ENCODE measurements around the gene RAB3IL1. TPM values are rescaled to one million over a fixed set of nuclear protein-coding genes. Genes with fewer than 3 reads are reported as not detected.

The RAB3IL1 gene
- total and polyA plus RNA-seq, 2 of the 13 experiments (the other 11 are each of a cell fraction or from before 2014, with no cell fraction given) = 1.2 to 2.0 TPM

GRCh38 chr11:61870541-61871031 is 46.8 kb downstream of the RAB3IL1 start:
- Histone ChIP-seq H3K79me2 (ENCODE audit: insufficient read depth, low read length) (no peaks in the 10 kb centered on the region), H3K4me1 (ENCODE audit: insufficient read depth, low read length) (peaks cover 26% of the 10 kb centered on the region), H3K27ac (ENCODE audit: extremely low read length, insufficient read depth, low read length) (no peak overlapping the region), H2AFZ (ENCODE audit: low read length) (no peak overlapping the region), H3K9me3 (ENCODE audit: low read length) (no peaks in the 10 kb centered on the region), H4K20me1 (ENCODE audit: insufficient read depth, low read length) (no peaks in the 10 kb centered on the region), H3K4me3 (replicated peaks in 1 of 3; ENCODE audit: insufficient read depth in 1 of 3, low read depth in 2 of 3, low read length in 3 of 3) (peak overlapping the region in 1 of 3 experiments; percentile 44; a peak in 1 of 6 replicates), H3K4me2 (ENCODE audit: low read depth, low read length) (peak overlapping the region; percentile 81), H3K27me3 (ENCODE audit: control insufficient read depth in 1 of 2, insufficient read depth in 2 of 2, low read length in 2 of 2) (peaks cover 0 to 6% of the 10 kb centered on the region in 2 experiments; a peak in 1 of 5 replicates), H3K36me3 (replicated peaks in 1 of 2; ENCODE audit: control insufficient read depth in 1 of 2, insufficient read depth in 2 of 2, low read length in 2 of 2) (peaks cover 0 to under 1% of the 10 kb centered on the region in 2 experiments; a peak in 2 of 5 replicates), H3K9ac (ENCODE audit: insufficient read depth, low read depth, low read length) (peak overlapping the region; percentile 13; the same call in 1 of the 2 replicates)
- DNase-seq (ENCODE audit: low spot score) = no peak
- peak; percentile 6 for ATAC-seq
- FAIRE-seq = no peak
- intact Hi-C loops (cut with micrococcal nuclease; ENCODE audit: unreplicated experiment) (loop anchor here (2.0 kb wide), 1 partner anchor 212 kb away; no protein-coding TSS in a partner anchor), in situ Hi-C loops (cut with HindIII; ENCODE audit: extremely low pct_ligation_motif_present, low pct_unique_long_range_greater_than_20kb) (loop anchor here (5.0 kb wide), 1 partner anchor 192 kb away; no protein-coding TSS in a partner anchor)
- ChIA-PET CTCF (ENCODE audit: low intra/inter-chr PET ratio, low total read pairs) (interaction anchor here (0.6 to 1.6 kb wide), 6 partner anchors 27 to 211 kb away, joined by 3 to 10 read pairs (median 5); no protein-coding TSS in a partner anchor), POLR2A (interaction anchor here (1.0 to 1.5 kb wide), 3 partner anchors 20 to 92 kb away, joined by 3 to 4 read pairs (median 4); partner anchors contain the start of gene FADS3)
- TF ChIP-seq, protein P1, sequence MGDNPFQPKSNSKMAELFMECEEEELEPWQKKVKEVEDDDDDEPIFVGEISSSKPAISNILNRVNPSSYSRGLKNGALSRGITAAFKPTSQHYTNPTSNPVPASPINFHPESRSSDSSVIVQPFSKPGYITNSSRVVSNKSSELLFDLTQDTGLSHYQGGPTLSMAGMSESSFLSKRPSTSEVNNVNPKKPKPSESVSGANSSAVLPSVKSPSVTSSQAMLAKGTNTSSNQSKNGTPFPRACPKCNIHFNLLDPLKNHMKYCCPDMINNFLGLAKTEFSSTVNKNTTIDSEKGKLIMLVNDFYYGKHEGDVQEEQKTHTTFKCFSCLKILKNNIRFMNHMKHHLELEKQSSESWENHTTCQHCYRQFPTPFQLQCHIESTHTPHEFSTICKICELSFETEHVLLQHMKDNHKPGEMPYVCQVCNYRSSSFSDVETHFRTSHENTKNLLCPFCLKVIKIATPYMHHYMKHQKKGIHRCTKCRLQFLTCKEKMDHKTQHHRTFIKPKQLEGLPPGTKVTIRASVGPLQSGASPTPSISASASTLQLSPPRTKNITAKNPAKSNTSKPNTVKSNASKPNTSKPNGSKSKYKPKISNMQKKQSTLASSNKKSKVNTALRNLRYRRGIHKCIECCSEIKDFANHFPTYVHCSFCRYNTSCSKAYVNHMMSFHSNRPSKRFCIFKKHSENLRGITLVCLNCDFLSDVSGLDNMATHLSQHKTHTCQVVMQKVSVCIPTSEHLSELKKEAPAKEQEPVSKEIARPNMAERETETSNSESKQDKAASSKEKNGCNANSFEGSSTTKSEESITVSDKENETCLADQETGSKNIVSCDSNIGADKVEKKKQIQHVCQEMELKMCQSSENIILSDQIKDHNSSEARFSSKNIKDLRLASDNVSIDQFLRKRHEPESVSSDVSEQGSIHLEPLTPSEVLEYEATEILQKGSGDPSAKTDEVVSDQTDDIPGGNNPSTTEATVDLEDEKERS (CRISPR knock-in tag; IDR thresholded peaks at IDR 0.05) = no peak
- TF ChIP-seq AGO2 (optimal IDR thresholded peaks at IDR 0.05; ENCODE audit: low read depth, low read length) (no peak), RFX3 (CRISPR knock-in tag; IDR thresholded peaks at IDR 0.05) (no peak), ZNF740 (CRISPR knock-in tag; IDR thresholded peaks at IDR 0.05) (no peak), GMEB1 (CRISPR knock-in tag; IDR thresholded peaks at IDR 0.05; ENCODE audit: borderline replicate concordance) (no peak), CEBPB (IDR thresholded peaks at IDR 0.05; ENCODE audit: borderline replicate concordance, low read depth, low read length) (no peak)
- 3% methylated on average over 7 of the region's 10 CpGs for WGBS (ENCODE audit: low lambda C conversion rate)
- no TSS peak for BruUV-seq (replicated peaks)
